ENCODE measurements around the gene LNX1.

Gene LNX1

GRCh38 chr4:53598483-53598882 lies 7.2 kb upstream of the LNX1 start:
- no peak for DNase-seq

- DNase-seq: no peak
Measured at GRCh38 chr4:53596901-53597300, 5.6 kb upstream of the LNX1 start.

GRCh38 chr4:53595834-53596233 lies 4.5 kb upstream of the LNX1 start:
- no peak for DNase-seq

GRCh38 chr4:53595204-53595603 lies 3.9 kb upstream of the LNX1 start:
- no peak for DNase-seq

- no peak for DNase-seq
Measured at GRCh38 chr4:53593765-53594164, 2.5 kb upstream of the LNX1 start.

GRCh38 chr4:53592686-53593501 lies 1.6 kb upstream of the LNX1 start:
- peak; percentile 65 for DNase-seq

- DNase-seq: no peak
Measured at GRCh38 chr4:53592122-53592521, 836 bp upstream of the LNX1 start.

- DNase-seq: no peak
Measured at GRCh38 chr4:53590187-53590586, 1.1 kb downstream of the LNX1 start.

GRCh38 chr4:53589511-53589910 lies 1.8 kb downstream of the LNX1 start:
- DNase-seq: no peak

- no peak for DNase-seq
Measured at GRCh38 chr4:53587135-53587534, 4.2 kb downstream of the LNX1 start.

GRCh38 chr4:53586121-53586816 lies 5.0 kb downstream of the LNX1 start:
- no peak for DNase-seq

- DNase-seq: no peak
Measured at GRCh38 chr4:53584658-53585057, 6.6 kb downstream of the LNX1 start.

- no peak for DNase-seq
Measured at GRCh38 chr4:53583513-53583912, 7.8 kb downstream of the LNX1 start.

- no peak for DNase-seq
Measured at GRCh38 chr4:53582194-53582593, 9.1 kb downstream of the LNX1 start.

- no peak for DNase-seq
Measured at GRCh38 chr4:53580274-53580673, 11.0 kb downstream of the LNX1 start.

- no peak for DNase-seq
Measured at GRCh38 chr4:53579826-53580225, 11.5 kb downstream of the LNX1 start.

GRCh38 chr4:53576676-53577372 lies 14.5 kb downstream of the LNX1 start:
- DNase-seq: no peak

- no peak for DNase-seq
Measured at GRCh38 chr4:53576071-53576617, 15.1 kb downstream of the LNX1 start.

- no peak for DNase-seq
Measured at GRCh38 chr4:53575552-53575951, 15.7 kb downstream of the LNX1 start.

GRCh38 chr4:53574528-53574927 lies 16.8 kb downstream of the LNX1 start:
- no peak for DNase-seq

- DNase-seq: no peak
Measured at GRCh38 chr4:53573696-53574095, 17.6 kb downstream of the LNX1 start.

- no peak for DNase-seq
Measured at GRCh38 chr4:53572600-53572994, 18.7 kb downstream of the LNX1 start.

GRCh38 chr4:53571936-53572599 lies 19.2 kb downstream of the LNX1 start:
- no peak for DNase-seq
